Stimulated activated effector memory CD8-positive, alpha-beta T cell treated with anti-CD3 and anti-CD28 coated beads, Interleukin-12 subunit alpha, Interleukin-12 subunit beta, amount 100 ng/mL, for 72 hours (primary cell): ENCODE data around the gene TRIM14.
A peak's percentile ranks its signal among the peaks of the same experiment; 100 is the strongest.

Experiments
- ATAC-seq: fragments of 150-1000 bp; cut with Tn5 transposase; 2 replicates; pipeline ENCODE4 v1.10.0; 2021
- DNase-seq, 2 donors: peaks; one replicate each; pipeline ENCODE4 v3.0.0; 2021 to 2022; ENCODE audit warnings: low spot score in 2 of 2
- H3K27ac Mint-ChIP-seq: one replicate; pipeline ENCODE4 v1.8.0; 2022; ENCODE audit warnings: mild to moderate bottlenecking, mixed read lengths
- H3K36me3 Mint-ChIP-seq: one replicate; pipeline ENCODE4 v1.8.0; 2022; ENCODE audit warnings: mild to moderate bottlenecking, mixed read lengths
- H3K4me1 Mint-ChIP-seq: one replicate; pipeline ENCODE4 v1.8.0; 2022; ENCODE audit warnings: mixed read lengths
- H3K4me3 Mint-ChIP-seq: one replicate; pipeline ENCODE4 v1.8.0; 2022; ENCODE audit warnings: mild to moderate bottlenecking, mixed read lengths
- H3K9me3 Mint-ChIP-seq: one replicate; pipeline ENCODE4 v1.8.0; 2022; ENCODE audit warnings: mixed read lengths

The TRIM14 gene, protein sequence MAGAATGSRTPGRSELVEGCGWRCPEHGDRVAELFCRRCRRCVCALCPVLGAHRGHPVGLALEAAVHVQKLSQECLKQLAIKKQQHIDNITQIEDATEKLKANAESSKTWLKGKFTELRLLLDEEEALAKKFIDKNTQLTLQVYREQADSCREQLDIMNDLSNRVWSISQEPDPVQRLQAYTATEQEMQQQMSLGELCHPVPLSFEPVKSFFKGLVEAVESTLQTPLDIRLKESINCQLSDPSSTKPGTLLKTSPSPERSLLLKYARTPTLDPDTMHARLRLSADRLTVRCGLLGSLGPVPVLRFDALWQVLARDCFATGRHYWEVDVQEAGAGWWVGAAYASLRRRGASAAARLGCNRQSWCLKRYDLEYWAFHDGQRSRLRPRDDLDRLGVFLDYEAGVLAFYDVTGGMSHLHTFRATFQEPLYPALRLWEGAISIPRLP

GRCh38 chr9:98118640-98119601 is at the start of gene TRIM14:
TRIM14 (minus strand) TSS chr9:98119222; CDS start chr9:98119188, 34 bp downstream.
- H3K27ac Mint-ChIP-seq: peak within 1 kb of the TSS; percentile 91
- H3K36me3 Mint-ChIP-seq: peaks cover 30% of the 10 kb centered on the region
- peaks cover 40% of the 10 kb centered on the region for H3K4me1 Mint-ChIP-seq
- peak within 1 kb of the TSS; percentile 83 for H3K4me3 Mint-ChIP-seq
- ATAC-seq: peak; percentile 74
- peak; percentile 41 to 84 for DNase-seq
- no peaks in the 10 kb centered on the region for H3K9me3 Mint-ChIP-seq

DNA sequence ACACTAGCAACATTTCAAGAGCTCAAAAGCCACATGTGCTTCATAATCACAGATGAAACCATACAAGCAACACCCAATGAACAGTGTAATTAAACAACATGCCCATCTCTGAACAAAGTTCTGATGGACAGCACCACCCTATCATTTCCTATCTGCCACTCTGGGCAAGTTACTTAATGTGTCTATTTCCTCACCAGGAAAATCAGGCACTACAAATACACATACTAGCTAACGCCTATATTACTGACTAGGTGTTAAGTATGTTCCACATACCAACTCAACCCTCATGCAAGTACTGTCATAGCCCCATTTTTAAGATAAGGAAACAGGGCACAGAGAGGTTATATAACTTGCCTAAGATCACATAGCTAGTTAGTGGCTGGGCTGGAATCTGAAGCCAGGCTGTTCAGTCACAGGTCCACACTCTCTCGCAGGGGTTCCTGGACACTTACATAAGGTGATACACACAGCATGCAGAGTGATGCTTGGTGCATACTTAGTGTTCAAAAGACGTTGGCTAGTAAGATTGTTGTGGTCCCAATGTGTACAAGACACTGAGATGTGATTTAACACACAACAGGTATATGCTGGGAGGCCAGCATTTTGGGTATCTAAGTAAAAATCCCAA is 49.2 kb upstream of the TRIM14 start:
- no peak for ATAC-seq
- Mint-ChIP-seq H3K27ac (no peak overlapping the region), H3K4me1 (peaks cover 64% of the 10 kb centered on the region), H3K9me3 (no peaks in the 10 kb centered on the region), H3K4me3 (peak overlapping the region; percentile 68), H3K36me3 (peaks cover 9% of the 10 kb centered on the region)
- DNase-seq: no peak

DNA sequence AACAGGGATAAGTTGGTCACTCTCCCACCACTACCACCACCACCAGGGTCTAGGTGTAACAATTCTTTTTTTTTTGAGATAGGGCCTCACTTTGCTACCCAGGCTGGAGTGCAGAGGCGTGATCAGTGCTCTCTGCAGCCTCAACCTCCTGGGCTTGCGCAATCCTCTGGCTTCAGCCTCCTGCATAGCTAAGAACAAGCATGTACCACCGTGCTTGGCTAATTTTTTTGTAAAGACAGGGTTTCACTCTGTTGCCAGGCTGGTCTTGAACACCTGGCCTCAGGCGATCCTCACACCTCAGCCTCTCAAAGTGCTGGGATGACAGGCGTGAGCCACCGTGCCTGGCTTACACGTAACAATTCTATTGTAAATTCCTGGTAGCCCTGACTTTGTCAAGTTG is 45.9 kb upstream of the TRIM14 start:
- no peak overlapping the region for H3K27ac Mint-ChIP-seq
- no peak overlapping the region for H3K4me3 Mint-ChIP-seq
- no peaks in the 10 kb centered on the region for H3K9me3 Mint-ChIP-seq
- ATAC-seq (no peak), DNase-seq (no peak)
- peaks cover 59% of the 10 kb centered on the region for H3K4me1 Mint-ChIP-seq
- H3K36me3 Mint-ChIP-seq: no peaks in the 10 kb centered on the region

GRCh38 chr9:98162613-98163012 is 43.6 kb upstream of the TRIM14 start:
- H3K36me3 Mint-ChIP-seq: peaks cover 5% of the 10 kb centered on the region
- ATAC-seq (no peak), DNase-seq (no peak)
- H3K4me3 Mint-ChIP-seq: no peak overlapping the region
- no peak overlapping the region for H3K27ac Mint-ChIP-seq
- H3K9me3 Mint-ChIP-seq: no peaks in the 10 kb centered on the region
- H3K4me1 Mint-ChIP-seq: peaks cover 59% of the 10 kb centered on the region

GRCh38 chr9:98161851-98162250 is 42.8 kb upstream of the TRIM14 start:
- DNase-seq: no peak
- H3K36me3 Mint-ChIP-seq: peaks cover 5% of the 10 kb centered on the region
- H3K27ac Mint-ChIP-seq: no peak overlapping the region
- H3K9me3 Mint-ChIP-seq: no peaks in the 10 kb centered on the region
- peaks cover 59% of the 10 kb centered on the region for H3K4me1 Mint-ChIP-seq
- ATAC-seq: no peak
- no peak overlapping the region for H3K4me3 Mint-ChIP-seq

DNA sequence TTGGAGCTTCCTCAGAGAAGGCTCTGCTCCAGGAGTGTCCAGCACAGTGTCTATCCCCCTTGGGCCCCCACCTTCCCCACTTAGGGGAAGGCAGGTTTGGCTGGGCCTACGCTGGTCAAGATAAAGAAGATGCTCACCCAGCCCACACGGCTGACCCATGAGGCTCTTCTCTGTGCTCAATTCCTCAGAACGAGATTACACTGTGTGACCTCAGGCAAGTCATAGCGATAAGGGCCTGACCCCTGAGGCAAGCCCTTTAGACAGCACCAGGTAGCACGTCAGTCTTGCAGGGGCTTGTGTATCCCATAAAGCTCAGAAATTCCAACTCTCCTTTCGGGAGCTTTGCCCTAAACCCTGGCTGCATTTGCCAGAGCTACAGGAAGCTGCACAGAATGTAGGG is 40.8 kb upstream of the TRIM14 start:
- peaks cover 48% of the 10 kb centered on the region for H3K4me1 Mint-ChIP-seq
- H3K9me3 Mint-ChIP-seq: no peaks in the 10 kb centered on the region
- peaks cover 22% of the 10 kb centered on the region for H3K36me3 Mint-ChIP-seq
- DNase-seq: no peak
- ATAC-seq: no peak
- H3K27ac Mint-ChIP-seq: peak overlapping the region; percentile 79
- H3K4me3 Mint-ChIP-seq: no peak overlapping the region

GRCh38 chr9:98159301-98159700 is 40.3 kb upstream of the TRIM14 start:
- ATAC-seq (no peak), DNase-seq (no peak)
- H3K27ac Mint-ChIP-seq: peak overlapping the region; percentile 79
- peaks cover 22% of the 10 kb centered on the region for H3K36me3 Mint-ChIP-seq
- no peak overlapping the region for H3K4me3 Mint-ChIP-seq
- no peaks in the 10 kb centered on the region for H3K9me3 Mint-ChIP-seq
- H3K4me1 Mint-ChIP-seq: peaks cover 43% of the 10 kb centered on the region

DNA sequence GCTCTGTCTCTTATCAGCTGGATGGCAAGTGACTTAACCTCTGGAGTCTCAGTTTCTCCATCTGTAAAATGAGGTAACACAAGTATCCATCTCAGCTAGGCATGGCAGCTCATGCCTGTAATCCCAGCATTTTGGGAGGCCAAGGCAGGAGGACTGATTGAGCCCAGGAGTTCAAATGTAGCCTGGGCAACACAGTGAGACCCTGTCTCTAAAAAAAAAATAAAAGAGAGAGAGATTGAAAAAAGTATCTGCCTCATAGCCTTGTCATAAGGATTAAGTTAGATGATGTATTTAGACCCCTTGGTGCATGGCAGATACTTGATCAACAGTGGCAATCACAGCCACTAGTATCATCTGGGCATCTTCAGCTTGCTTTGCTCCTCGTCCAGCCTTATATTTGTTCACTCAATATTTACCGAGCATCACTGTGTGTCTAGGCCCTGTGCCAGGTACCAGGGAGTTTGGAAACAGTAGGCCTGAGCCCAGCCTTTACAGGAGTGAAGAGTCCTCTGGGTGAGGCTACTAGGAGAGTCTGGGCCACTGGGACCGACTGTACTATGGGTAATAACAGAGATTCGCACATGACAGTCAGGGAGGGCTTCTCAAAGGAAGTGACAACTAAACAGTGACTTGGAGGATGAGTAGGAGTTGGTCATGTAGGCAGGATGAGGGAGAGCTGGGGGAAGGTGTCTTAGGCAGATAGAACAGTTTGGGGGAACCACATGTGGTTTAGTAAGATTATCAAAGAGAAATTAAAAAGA is 39.2 kb upstream of the TRIM14 start:
- ATAC-seq (peak; percentile 91), DNase-seq (peak in 1 of 2 donors; percentile 56)
- H3K4me1 Mint-ChIP-seq: peaks cover 32% of the 10 kb centered on the region
- H3K27ac Mint-ChIP-seq: peak overlapping the region; percentile 79
- peaks cover 22% of the 10 kb centered on the region for H3K36me3 Mint-ChIP-seq
- H3K4me3 Mint-ChIP-seq: peak overlapping the region; percentile 4
- H3K9me3 Mint-ChIP-seq: no peaks in the 10 kb centered on the region

DNA sequence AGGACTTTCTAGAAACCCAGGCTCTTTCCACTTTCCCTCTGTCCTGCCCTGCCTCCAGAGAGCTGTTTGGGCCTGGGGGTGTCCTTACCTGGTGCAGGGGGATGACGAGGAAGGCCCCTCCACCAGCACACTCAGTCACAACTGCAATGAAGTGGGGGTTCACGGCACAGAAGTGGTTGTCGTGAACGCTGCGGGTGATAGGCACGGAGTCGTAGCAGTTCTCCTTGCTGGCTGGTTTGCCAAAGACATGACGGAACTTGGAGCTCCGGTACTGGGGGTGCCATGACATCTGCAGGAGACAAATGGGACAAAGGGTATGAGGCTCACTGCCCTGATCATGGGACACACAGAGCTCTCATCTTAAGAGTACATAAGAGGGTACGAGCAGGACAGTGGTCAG is 38.4 kb upstream of the TRIM14 start:
- DNase-seq: no peak
- peak overlapping the region; percentile 79 for H3K27ac Mint-ChIP-seq
- no peak overlapping the region for H3K4me3 Mint-ChIP-seq
- no peak for ATAC-seq
- no peaks in the 10 kb centered on the region for H3K9me3 Mint-ChIP-seq
- H3K36me3 Mint-ChIP-seq: peaks cover 22% of the 10 kb centered on the region
- peaks cover 31% of the 10 kb centered on the region for H3K4me1 Mint-ChIP-seq

- no peak for ATAC-seq
- no peak for DNase-seq
- Mint-ChIP-seq H3K27ac (no peak overlapping the region), H3K36me3 (peaks cover 22% of the 10 kb centered on the region), H3K9me3 (no peaks in the 10 kb centered on the region), H3K4me3 (no peak overlapping the region), H3K4me1 (peaks cover 23% of the 10 kb centered on the region)
These were observed 35.7 kb upstream of the TRIM14 start for GRCh38 chr9:98154678-98155077.

DNA sequence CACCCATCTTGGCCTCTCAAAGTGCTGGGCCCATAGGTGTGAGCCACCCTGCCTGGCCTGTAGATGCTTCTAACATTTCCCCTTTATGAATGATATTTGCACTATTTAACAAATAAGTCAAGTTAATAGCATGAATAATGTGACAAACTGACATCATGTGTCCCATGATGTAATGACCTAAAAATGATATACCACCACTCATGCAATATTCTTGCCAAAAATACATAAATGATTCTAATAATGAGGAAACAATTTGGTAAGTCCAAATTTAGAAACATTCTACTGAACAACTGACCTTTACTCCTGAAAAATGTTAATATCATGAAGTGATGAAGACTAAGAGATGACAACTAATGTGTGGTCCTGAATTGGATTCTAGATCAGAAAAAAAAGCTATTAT is 33.5 kb upstream of the TRIM14 start:
- Mint-ChIP-seq H3K36me3 (peaks cover 18% of the 10 kb centered on the region), H3K4me3 (no peak overlapping the region), H3K27ac (no peak overlapping the region), H3K4me1 (peaks cover 7% of the 10 kb centered on the region), H3K9me3 (no peaks in the 10 kb centered on the region)
- DNase-seq: no peak
- no peak for ATAC-seq

DNA sequence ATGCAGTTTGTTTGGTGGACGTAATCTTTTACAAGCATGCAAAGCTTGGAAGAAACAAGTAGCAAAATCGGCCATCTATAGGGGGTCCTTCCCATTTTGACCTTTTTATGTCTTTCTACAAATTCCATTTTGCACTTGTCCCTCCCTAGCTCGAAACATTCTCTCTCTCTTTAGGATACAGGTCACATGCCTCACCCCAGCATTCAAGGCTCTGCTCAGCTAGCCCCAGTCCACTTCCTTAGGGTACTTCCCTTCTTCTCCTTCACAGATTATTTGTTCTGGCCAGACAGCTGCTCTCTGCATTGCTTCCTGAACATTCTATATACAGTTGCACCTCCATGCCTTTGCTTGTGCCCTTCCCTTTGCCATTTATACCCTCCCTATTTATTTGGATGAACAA is 31.7 kb upstream of the TRIM14 start:
- Mint-ChIP-seq H3K36me3 (peaks cover 6% of the 10 kb centered on the region), H3K4me3 (no peak overlapping the region), H3K27ac (no peak overlapping the region), H3K4me1 (peaks cover 18% of the 10 kb centered on the region), H3K9me3 (no peaks in the 10 kb centered on the region)
- ATAC-seq (no peak), DNase-seq (no peak)

DNA sequence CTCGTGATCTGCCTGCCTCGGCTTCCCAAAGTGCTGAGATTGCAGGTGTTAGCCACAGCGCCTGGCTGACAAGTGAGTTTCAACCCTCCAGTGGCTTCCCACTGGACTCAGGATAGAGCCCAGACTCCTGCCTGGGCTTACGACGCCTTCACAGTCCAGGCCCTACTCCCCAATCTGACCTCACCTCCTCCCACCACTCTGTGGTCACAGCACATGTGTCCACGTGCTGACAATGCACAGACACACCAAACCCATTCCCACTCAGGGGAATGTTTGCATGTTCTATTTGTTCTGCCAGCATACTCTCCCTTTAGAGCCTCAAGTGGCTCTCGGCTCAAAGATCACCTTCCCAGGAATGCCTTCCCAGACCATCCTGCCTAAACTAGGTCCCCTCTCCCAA is 31.1 kb upstream of the TRIM14 start:
- H3K9me3 Mint-ChIP-seq: no peaks in the 10 kb centered on the region
- no peak overlapping the region for H3K27ac Mint-ChIP-seq

GRCh38 chr9:98149422-98149821 is 30.4 kb upstream of the TRIM14 start:
- H3K4me3 Mint-ChIP-seq: no peak overlapping the region
- no peaks in the 10 kb centered on the region for H3K9me3 Mint-ChIP-seq
- peaks cover 20% of the 10 kb centered on the region for H3K4me1 Mint-ChIP-seq
- H3K27ac Mint-ChIP-seq: no peak overlapping the region
- H3K36me3 Mint-ChIP-seq: no peaks in the 10 kb centered on the region
- no peak for ATAC-seq
- no peak for DNase-seq

More for the DNA sequence above, 31.1 kb upstream of the TRIM14 start:
- Mint-ChIP-seq H3K4me3 (no peak overlapping the region), H3K36me3 (peaks cover under 1% of the 10 kb centered on the region), H3K4me1 (peaks cover 18% of the 10 kb centered on the region)
- DNase-seq (no peak), ATAC-seq (no peak)
